K562 (cell line): ENCODE measurements around the gene GSDME. TPM values are rescaled to one million over a fixed set of nuclear protein-coding genes. Genes with fewer than 3 reads are reported as not detected.
A peak's percentile ranks its signal among the peaks of the same experiment; 100 is the strongest.

Source experiments
- ATAC-seq: fragments of 200-7000 bp; cut with Tn5 transposase; 3 replicates; pipeline ENCODE4 v1.9.1; 2020; ENCODE audit warnings: moderate library complexity
- BruUV-seq: library from RNA; stranded (reverse); fragments of 400-500 nt; replicated peaks from 2 replicates; lab custom pipeline; 2021; lab: Mats Ljungman, UMichigan
- CTCF ChIA-PET: fragments of 300-600 bp; formaldehyde crosslinking; extraction: SDS; loops from one replicate; lab custom pipeline; 2021; ENCODE audit warnings: low intra/inter-chr PET ratio; lab: Yijun Ruan, JAX
- POLR2A ChIA-PET: fragments of 300-600, 350-650 bp; sonication (Branson Sonifier 250); formaldehyde crosslinking; extraction: SDS; loops from one replicate; lab custom pipeline; 2021; ENCODE audit warnings: antibody characterized with exemption, inconsistent platforms; lab: Yijun Ruan, JAX
- DNase-seq, 4 experiments: peaks; one replicate each; pipeline versions ENCODE4 v3.0.0 to v3.0.0-alpha.2; 2011 to 2018; ENCODE audit warnings: low spot score in 3 of 4, mixed read lengths in 3 of 4; ENCODE audit errors: extremely low read depth in 1 of 4
- FAIRE-seq: peaks from 2 replicates; lab custom pipeline; 2011; peaks lifted over from hg19 to GRCh38; lab: Jason Lieb, UNC
- H2AFZ ChIP-seq: 2 replicates; pipeline ENCODE4 v1.6.0; 2011; ENCODE audit warnings: low read depth, low read length, control low read depth, inconsistent platforms
- H3K27ac ChIP-seq: fragments of 200-600 bp; 3 replicates; pipeline ENCODE4 v1.8.0; 2011; ENCODE audit warnings: low read depth, mild to moderate bottlenecking, control low read depth, inconsistent platforms, low read length, moderate library complexity, mixed read lengths; ENCODE audit errors: extremely low read depth
- H3K27me3 ChIP-seq, 2 experiments: fragments of 300-600 bp in 1 of 2; 2 replicates in 1 of 2; 3 replicates in 1 of 2; pipeline versions ENCODE4 v1.6.0 to v1.8.0; 2011; ENCODE audit warnings: inconsistent platforms in 2 of 2, low read length in 2 of 2, mild to moderate bottlenecking in 1 of 2, mixed read lengths in 1 of 2, moderate library complexity in 1 of 2; ENCODE audit not compliant: control insufficient read depth in 2 of 2, insufficient read depth in 2 of 2
- H3K36me3 ChIP-seq: fragments of 300-600 bp; 3 replicates; pipeline ENCODE4 v1.8.0; 2011; ENCODE audit warnings: mild to moderate bottlenecking, low read length, inconsistent platforms; ENCODE audit not compliant: control insufficient read depth, insufficient read depth
- H3K4me1 ChIP-seq, 2 experiments: fragments of 200-600 bp in 1 of 2; replicated peaks in 1 of 2; 2 replicates in 1 of 2; 3 replicates in 1 of 2; pipeline versions ENCODE4 v1.5.1 to v1.8.0; 2011; ENCODE audit warnings: inconsistent platforms in 2 of 2, low read length in 2 of 2, mild to moderate bottlenecking in 1 of 2, mixed read lengths in 1 of 2, moderate library complexity in 1 of 2; ENCODE audit not compliant: control insufficient read depth in 2 of 2, insufficient read depth in 2 of 2
- H3K4me2 ChIP-seq: 2 replicates; pipeline ENCODE4 v1.6.1; 2011; ENCODE audit warnings: low read length, control low read depth, inconsistent platforms, mixed read lengths; ENCODE audit not compliant: insufficient read depth
- H3K4me3 ChIP-seq: fragments of 200-600 bp; sonication (generic), shearing (Covaris generic); 2 replicates; pipeline ENCODE4 v1.5.1; 2016; ENCODE audit warnings: control low read depth, inconsistent platforms
- H3K79me2 ChIP-seq: fragments of 200-600 bp; 3 replicates; pipeline ENCODE4 v1.8.0; 2011; ENCODE audit warnings: low read length, inconsistent platforms; ENCODE audit not compliant: control insufficient read depth, insufficient read depth
- H3K9ac ChIP-seq, 2 experiments: 2 replicates each; pipeline versions ENCODE4 v1.6.0 to v1.6.1; 2011; ENCODE audit warnings: low read depth in 2 of 2, low read length in 2 of 2, control low read depth in 1 of 2, inconsistent platforms in 1 of 2, mild to moderate bottlenecking in 1 of 2, mixed read lengths in 1 of 2; ENCODE audit not compliant: insufficient read depth in 1 of 2
- H3K9me1 ChIP-seq: one replicate; pipeline ENCODE4 v1.6.0; 2011; ENCODE audit warnings: inconsistent platforms, mild to moderate bottlenecking, low read length, moderate library complexity; ENCODE audit not compliant: control insufficient read depth, insufficient read depth
- H3K9me3 ChIP-seq: replicated peaks from 2 replicates; pipeline ENCODE4 v1.5.1; 2011; ENCODE audit warnings: low read depth, low read length, inconsistent platforms; ENCODE audit not compliant: control insufficient read depth, insufficient read depth
- H4K20me1 ChIP-seq: replicated peaks from 2 replicates; pipeline ENCODE4 v1.6.1; 2011; ENCODE audit warnings: low read length, inconsistent platforms, mixed read lengths; ENCODE audit not compliant: control insufficient read depth, insufficient read depth
- ATF4 ChIP-seq: fragments of 450-650 bp; formaldehyde crosslinking; IDR thresholded peaks from 2 replicates; pipeline ENCODE4 v1.4.0; 2022; ENCODE audit warnings: mild to moderate bottlenecking, moderate library complexity
- BRD9 ChIP-seq: fragments of 450-650 bp; IDR thresholded peaks from 2 replicates; pipeline ENCODE4 v1.6.1; 2018; ENCODE audit warnings: low read depth; ENCODE audit not compliant: partially characterized antibody
- CGGBP1 ChIP-seq: fragments of 250-450 bp; sonication (Bioruptor Pico); IDR thresholded peaks from 2 replicates; pipeline ENCODE4 v1.9.0; 2021; ENCODE audit warnings: mild to moderate bottlenecking
- FOSL1 ChIP-seq: fragments of 200-800 bp; sonication (Bioruptor generic); conservative IDR thresholded peaks from 2 replicates; pipeline ENCODE4 v1.6.1; 2016; ENCODE audit warnings: missing genetic modification characterization, missing compliant biosample characterization
- HDAC3 ChIP-seq: fragments of 450-650 bp; IDR thresholded peaks from 2 replicates; pipeline ENCODE4 v1.6.1; 2018; ENCODE audit warnings: borderline replicate concordance, mild to moderate bottlenecking, moderate library complexity; ENCODE audit not compliant: partially characterized antibody
- IRF9 ChIP-seq: fragments of 450-650 bp; IDR thresholded peaks from 2 replicates; pipeline ENCODE4 v1.6.1; 2016; ENCODE audit warnings: missing biosample characterization, missing genetic modification characterization
- MCM2 ChIP-seq: fragments of 450-650 bp; IDR thresholded peaks from 2 replicates; pipeline ENCODE4 v1.6.1; 2017; ENCODE audit warnings: low read depth, mild to moderate bottlenecking
- PBX2 ChIP-seq, 2 experiments: IDR thresholded peaks in 1 of 2; conservative IDR thresholded peaks in 1 of 2; 2 replicates each; pipeline ENCODE4 v1.6.1; 2016; ENCODE audit warnings: low read depth in 2 of 2, mild to moderate bottlenecking in 1 of 2, missing compliant biosample characterization in 1 of 2, missing genetic modification characterization in 1 of 2, moderate library complexity in 1 of 2
- STAT6 ChIP-seq: sonication (generic); formaldehyde crosslinking; IDR thresholded peaks from 2 replicates; pipeline ENCODE4 v1.8.1; 2023; ENCODE audit warnings: mild to moderate bottlenecking, missing genetic modification reagents
- ZFP1 ChIP-seq: fragments of 450-650 bp; formaldehyde crosslinking; IDR thresholded peaks from 2 replicates; pipeline ENCODE4 v1.4.0; 2020; ENCODE audit warnings: mild to moderate bottlenecking, mixed read lengths
- ZNF764 ChIP-seq: fragments of 250-450 bp; sonication (Bioruptor Pico); IDR thresholded peaks from 2 replicates; pipeline ENCODE4 v1.4.0; 2020; ENCODE audit warnings: low read depth, mild to moderate bottlenecking, moderate library complexity
- WGBS: fragments of 100-300 bp; shearing (Covaris generic); methylation state at CpG from one replicate; pipeline ENCODE4 v1.1.6; 2016; ENCODE audit warnings: low coverage, mixed read lengths; ENCODE audit not compliant: insufficient coverage; ENCODE audit errors: missing lambda C conversion rate; 5-methylcytosine and 5-hydroxymethylcytosine counted together
- in situ Hi-C: fragments of 300-500 bp; cut with MboI; formaldehyde crosslinking; loops from 4 replicates; pipeline ENCODE4 v1.15.0; 2018; ENCODE audit warnings: inconsistent platforms, mixed read lengths
- intact Hi-C: fragments of 100-400 bp; cut with micrococcal nuclease; formaldehyde crosslinking; loops from 2 replicates; pipeline ENCODE4 v1.14.2; 2022
- polyA plus RNA-seq, 8 experiments: library from polyadenylated mRNA; depleted of rRNA in 4 of 8; stranded (reverse) in 5 of 8; unstranded in 3 of 8; fragments of >200 nt; fragmentation: Nextera tagmentation in 2 of 8; fragmentation: Illumina TruSeq in 1 of 8; extraction: Ambion mirVana in 2 of 8; extraction: Trizol in 1 of 8; gene quantifications; 2 replicates each; pipeline versions ENCODE4 v1.2.1 to v1.2.3, GENCODE V29; 2011 to 2014; ENCODE audit warnings: inconsistent platforms in 1 of 8, missing spikeins in 1 of 8
- total RNA-seq, 7 experiments: library from RNA; depleted of rRNA in 6 of 7; stranded (reverse); fragments of >200 nt in 6 of 7; fragmentation: Illumina TruSeq in 2 of 7; extraction: Trizol in 2 of 7; gene quantifications; 2 replicates each; pipeline versions ENCODE4 v1.2.1 to v1.2.3, GENCODE V29; 2011 to 2021; ENCODE audit warnings: low replicate concordance in 1 of 7

Gene GSDME
- total and polyA plus RNA-seq, 9 of the 15 experiments (the other 6 are each of a cell fraction or from before 2014, with no cell fraction given) = 0.37 to 1.9 (median 0.62) TPM

GRCh38 chr7:24741679-24742505, 15.4 kb downstream of the GSDME start (continued):
- TF ChIP-seq PBX2 (CRISPR knock-in tag; IDR thresholded peaks at IDR 0.05; ENCODE audit: low read depth) (no peak), PBX2 (tag; conservative IDR thresholded peaks at IDR 0.05; ENCODE audit: low read depth) (peak; percentile 41; the same call in 1 of the 2 replicates), BRD9 (no peak)

- no peak for ATAC-seq
- no peak for DNase-seq
- H3K4me3 ChIP-seq = no peak overlapping the region
- H3K9me3 ChIP-seq = no peaks in the 10 kb centered on the region
- H3K36me3 ChIP-seq = no peaks in the 10 kb centered on the region
- no peak overlapping the region for H3K27ac ChIP-seq
- no peaks in the 10 kb centered on the region for H3K9me1 ChIP-seq
- H3K4me1 ChIP-seq = peaks cover 0 to 4% of the 10 kb centered on the region in 2 experiments; a peak in 2 of 5 replicates
- WGBS = 41% methylated on average over 9 of the region's 9 CpGs
- FAIRE-seq = no peak
- ChIA-PET CTCF (no interaction called here), POLR2A (interaction anchor here (0.8 kb wide), 2 partner anchors 8 to 10 kb away, joined by 3 to 6 read pairs; no protein-coding TSS in a partner anchor)
- in situ Hi-C loops (no loop called here), intact Hi-C loops (no loop called here)
- no peak overlapping the region for H3K4me2 ChIP-seq
- H4K20me1 ChIP-seq = no peaks in the 10 kb centered on the region
- no peak overlapping the region for H3K9ac ChIP-seq
- H3K27me3 ChIP-seq = peaks cover 8 to 13% of the 10 kb centered on the region in 2 experiments; a peak in 3 of 5 replicates
- BruUV-seq = no TSS peak
- no peak overlapping the region for H2AFZ ChIP-seq
- no peaks in the 10 kb centered on the region for H3K79me2 ChIP-seq
- TF ChIP-seq ZFP1 = no peak
- no peak for TF ChIP-seq IRF9 (tag)
- TF ChIP-seq ATF4 (CRISPR knock-in tag) = no peak
- TF ChIP-seq MCM2 = no peak
- no peak for TF ChIP-seq ZNF764
- no peak for TF ChIP-seq CGGBP1 (CRISPR knock-in tag)
- no peak for TF ChIP-seq HDAC3
- no peak for TF ChIP-seq STAT6
- TF ChIP-seq FOSL1 (tag) = no peak
Observed at GRCh38 chr7:24740871-24741270, 16.4 kb downstream of the GSDME start.
